Fibroblast of mammary gland (primary cell): ENCODE results near the gene RBM23.
A peak's percentile ranks its signal among the peaks of the same experiment; 100 is the strongest.
"Not testable (repeated sequence)": the region's sequence is repeated elsewhere in the genome, so short reads cannot be mapped to it uniquely, and the experiment has no call there.

Source experiments
- DNase-seq: peaks from one replicate; pipeline ENCODE4 v3.0.0-alpha.2; 2010; ENCODE audit warnings: low read depth
- H3K4me3 ChIP-seq: 2 replicates; pipeline ENCODE4 v1.5.1; 2011; ENCODE audit warnings: low read depth, mild to moderate bottlenecking, low read length, moderate library complexity; ENCODE audit not compliant: control insufficient read depth
- TF ChIP-seq, protein P1 (sequence below): conservative IDR thresholded peaks from 2 replicates; pipeline ENCODE4 v1.5.1; 2011; ENCODE audit warnings: low read depth, low read length, inconsistent platforms; ENCODE audit not compliant: control insufficient read depth, insufficient read depth

The RBM23 gene

DNA sequence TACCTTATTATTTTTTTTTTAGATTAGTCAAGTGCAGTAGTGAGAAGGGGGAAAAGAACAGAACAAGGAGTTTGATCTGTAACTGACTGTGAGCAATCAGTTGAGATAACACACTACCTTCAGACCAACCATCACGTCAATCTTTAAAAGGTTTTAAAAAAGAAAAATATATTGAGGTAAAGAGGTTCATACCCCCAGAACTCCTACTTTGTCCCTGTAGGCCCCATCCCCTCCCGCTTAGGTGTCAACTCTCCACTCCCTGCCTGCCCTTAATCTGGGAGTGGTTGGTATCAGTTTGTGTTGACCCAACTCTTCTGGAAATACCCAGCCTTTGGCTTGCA lies 66.4 kb downstream of the RBM23 start:
- TF ChIP-seq, protein P1, sequence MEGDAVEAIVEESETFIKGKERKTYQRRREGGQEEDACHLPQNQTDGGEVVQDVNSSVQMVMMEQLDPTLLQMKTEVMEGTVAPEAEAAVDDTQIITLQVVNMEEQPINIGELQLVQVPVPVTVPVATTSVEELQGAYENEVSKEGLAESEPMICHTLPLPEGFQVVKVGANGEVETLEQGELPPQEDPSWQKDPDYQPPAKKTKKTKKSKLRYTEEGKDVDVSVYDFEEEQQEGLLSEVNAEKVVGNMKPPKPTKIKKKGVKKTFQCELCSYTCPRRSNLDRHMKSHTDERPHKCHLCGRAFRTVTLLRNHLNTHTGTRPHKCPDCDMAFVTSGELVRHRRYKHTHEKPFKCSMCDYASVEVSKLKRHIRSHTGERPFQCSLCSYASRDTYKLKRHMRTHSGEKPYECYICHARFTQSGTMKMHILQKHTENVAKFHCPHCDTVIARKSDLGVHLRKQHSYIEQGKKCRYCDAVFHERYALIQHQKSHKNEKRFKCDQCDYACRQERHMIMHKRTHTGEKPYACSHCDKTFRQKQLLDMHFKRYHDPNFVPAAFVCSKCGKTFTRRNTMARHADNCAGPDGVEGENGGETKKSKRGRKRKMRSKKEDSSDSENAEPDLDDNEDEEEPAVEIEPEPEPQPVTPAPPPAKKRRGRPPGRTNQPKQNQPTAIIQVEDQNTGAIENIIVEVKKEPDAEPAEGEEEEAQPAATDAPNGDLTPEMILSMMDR: no peak
- DNase-seq: no peak
- no peak overlapping the region for H3K4me3 ChIP-seq

DNA sequence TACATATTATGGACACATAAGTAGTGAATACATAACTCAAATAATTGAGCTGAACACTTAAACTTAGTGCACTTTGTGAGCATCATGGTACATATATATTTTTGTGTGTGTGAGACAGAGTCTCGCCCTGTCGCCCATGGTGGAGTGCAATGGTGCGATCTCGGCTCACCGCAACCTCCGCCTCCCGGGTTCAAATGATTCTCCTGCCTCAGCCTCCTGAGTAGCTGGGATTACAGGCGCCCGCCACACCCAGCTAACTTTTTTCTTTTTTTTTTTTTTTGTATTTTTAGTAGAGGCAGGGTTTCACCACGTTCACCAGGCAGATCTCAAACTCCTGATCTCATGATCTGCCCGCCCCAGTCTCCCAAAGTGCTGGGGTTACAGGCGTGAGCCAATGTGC lies 66.8 kb downstream of the RBM23 start:
- not testable (repeated sequence) for DNase-seq, H3K4me3 ChIP-seq

DNA sequence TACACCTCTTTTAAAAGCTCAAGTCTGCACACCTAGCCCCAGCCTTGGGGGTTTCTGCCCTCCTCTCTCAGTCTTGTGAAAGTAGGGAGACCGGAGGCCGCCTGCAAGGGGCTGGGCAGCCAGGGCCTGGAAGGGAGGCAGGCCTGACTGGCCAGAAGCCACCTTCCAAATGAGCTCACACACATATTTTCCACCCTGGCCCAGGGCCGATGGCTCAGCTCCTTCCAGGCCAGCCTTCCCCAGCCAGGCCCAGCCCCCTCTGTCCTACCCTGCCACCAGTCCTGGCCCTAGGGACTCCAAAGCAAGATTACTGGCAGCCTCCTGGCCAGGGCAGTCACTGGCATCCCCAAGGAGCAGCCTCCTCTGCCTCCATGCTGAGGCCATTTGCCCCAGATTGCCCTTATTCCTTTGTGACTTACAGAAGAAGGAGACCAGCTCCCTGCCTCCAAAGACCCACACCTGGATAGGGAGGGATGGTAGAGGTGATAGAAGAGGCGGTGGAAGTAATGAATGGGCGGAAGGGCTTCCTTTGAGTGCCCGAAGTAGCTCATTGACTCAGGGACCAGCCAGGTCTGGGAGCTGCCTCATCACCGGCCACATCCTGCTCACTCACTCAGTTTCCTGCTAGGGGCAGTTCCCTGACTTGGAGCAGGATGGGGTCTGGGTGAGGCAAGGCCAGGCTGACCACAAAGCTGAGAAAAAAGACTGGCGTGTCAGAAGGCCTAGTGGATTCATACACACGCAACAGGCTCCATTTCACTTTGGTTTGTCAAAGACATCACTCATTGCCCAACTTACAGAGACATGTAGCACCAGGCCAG lies 67.8 kb downstream of the RBM23 start:
- peak overlapping the region; percentile 19 for H3K4me3 ChIP-seq
- peak; percentile 99 for DNase-seq
- TF ChIP-seq, protein P1: no peak

DNA sequence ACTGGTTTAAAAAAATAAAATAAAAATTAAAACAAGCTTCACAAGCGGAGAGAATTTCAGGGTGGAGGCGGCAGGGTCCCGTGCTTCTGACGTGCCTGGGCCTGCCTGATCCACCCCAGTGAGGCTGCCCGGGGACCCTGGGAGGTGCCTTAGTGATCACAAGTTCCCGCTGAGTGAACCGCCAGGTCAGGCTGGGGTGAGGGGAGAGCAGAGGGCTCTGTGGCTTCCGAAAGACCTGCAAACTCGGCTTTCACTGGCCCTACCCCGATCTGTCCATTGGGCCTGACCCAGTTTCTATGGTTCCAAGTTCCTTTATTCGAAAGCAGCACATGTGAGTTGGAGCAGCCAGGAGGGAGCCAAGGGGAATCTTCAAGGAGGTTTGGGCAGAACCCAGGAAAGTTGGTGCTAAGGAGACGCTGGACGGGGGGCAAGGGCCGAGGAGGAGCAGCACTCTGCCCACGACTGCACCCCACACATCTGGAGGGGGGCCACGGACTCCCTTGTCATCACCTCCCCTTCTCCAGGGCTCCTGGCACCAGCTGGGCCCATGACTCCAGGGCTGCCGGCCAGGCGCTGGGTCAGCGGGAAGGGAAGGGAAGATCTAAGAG lies 69.6 kb downstream of the RBM23 start:
- TF ChIP-seq, protein P1: no peak
- peak; percentile 87 for DNase-seq
- no peak overlapping the region for H3K4me3 ChIP-seq

DNA sequence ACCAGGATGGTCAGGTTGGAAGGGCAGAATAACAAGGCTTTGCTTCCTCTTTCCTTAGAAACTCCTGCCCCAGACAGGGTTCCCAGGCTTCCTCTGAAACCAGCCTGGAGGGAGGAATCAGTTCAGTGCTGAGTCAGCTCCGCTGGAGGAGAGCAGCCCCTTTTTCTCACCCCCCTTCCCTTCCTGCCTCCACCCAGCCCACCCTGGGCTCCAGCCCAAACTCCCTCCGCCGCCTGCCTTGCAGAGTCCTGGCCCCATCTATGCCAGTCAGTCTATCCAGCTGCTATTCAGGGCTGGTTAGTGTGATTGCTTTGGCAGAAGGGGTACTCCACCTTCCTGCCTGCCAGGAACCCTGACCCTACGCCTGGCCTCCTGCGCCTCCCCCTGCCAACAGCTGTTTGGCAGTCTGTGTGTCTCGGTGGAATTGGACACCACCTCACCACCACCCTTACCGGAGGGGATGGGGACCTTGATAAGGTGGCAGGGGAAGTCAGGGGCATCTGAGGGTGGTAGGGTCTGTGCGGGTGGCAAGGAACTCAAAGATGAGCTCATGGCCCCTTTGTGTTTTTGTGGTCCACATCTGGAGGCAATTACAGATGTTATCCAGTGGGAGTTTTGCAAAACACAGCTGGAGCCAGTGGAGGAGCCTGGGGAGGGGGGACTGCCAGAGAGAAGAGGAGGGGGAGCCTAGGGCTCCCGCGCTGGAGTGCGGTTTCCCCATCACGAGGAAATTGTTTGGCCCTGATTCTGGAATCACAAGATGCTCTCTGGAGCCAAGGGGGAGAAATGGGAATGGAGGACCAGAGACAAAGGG lies 70.4 kb downstream of the RBM23 start:
- TF ChIP-seq, protein P1: no peak
- peak; percentile 98 for DNase-seq
- H3K4me3 ChIP-seq: no peak overlapping the region

DNA sequence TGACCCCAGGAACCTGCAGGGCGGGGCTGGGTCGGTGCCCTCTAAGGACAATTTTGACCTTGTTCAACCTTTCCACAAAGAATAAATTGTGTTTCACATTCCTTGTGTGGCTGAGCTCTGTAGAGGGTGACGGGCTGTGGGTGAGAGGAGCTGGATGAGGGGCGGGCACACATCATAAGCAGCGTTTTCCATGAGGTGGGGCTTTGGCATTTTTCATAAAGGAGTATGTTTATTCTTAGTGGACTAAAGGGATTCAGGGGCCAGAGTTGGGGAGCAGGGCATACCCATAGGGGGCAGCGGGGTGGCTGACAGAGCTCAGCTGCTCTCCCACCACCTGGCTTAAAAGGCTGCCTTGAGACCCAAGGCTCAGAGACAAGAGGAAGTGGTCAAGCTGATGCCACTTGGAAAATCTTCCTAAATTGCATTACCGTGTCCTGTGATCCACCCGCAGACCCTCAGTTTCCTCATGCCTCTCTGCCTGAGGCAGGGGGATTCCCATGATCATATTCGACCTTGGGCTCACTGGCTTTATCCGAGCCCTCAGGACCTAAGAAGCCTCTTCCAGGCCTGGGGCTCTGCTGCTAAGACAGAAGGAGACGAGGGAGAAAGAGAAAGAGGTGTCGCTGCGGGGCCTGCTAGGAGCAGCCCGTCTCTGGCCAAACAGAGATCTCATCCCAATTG lies 71.1 kb downstream of the RBM23 start:
- DNase-seq: peak; percentile 77
- no peak overlapping the region for H3K4me3 ChIP-seq
- TF ChIP-seq, protein P1: no peak

DNA sequence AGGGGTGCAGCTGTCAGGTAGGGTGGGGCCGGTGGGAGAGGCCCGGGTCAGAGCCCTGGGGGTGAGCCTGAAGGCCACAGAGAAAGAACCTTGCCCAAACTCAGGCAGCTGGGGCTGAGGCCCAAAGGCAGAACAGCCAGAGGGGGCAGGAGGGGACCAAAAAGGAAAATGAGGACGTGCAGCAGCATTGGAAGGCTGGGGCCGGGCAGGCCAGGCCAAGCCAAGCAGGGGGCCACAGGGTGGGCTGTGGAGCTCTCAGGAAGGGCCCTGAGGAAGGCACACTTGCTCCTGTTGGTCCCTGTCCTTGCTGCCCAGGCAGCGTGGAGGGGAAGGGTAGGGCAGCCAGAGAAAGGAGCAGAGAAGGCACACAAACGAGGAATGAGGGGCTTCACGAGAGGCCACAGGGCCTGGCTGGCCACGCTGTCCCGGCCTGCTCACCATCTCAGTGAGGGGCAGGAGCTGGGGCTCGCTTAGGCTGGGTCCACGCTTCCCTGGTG lies 72.1 kb downstream of the RBM23 start:
- TF ChIP-seq, protein P1: no peak
- DNase-seq: no peak
- H3K4me3 ChIP-seq: no peak overlapping the region
